Measurements from ENCODE around the gene TTC39C.

GRCh38 chr18:24003903-24004640 is 10.5 kb upstream of the TTC39C start:
- TF ChIP-seq CTCF (IDR thresholded peaks at IDR 0.05) (no peak), ZFX (IDR thresholded peaks at IDR 0.05; ENCODE audit: borderline replicate concordance) (no peak)

Measured in 22Rv1 (cell line).